ENCODE results near the gene CTAGE6.
"Not testable (repeated sequence)": the region's sequence is repeated elsewhere in the genome, so short reads cannot be mapped to it uniquely, and the experiment has no call there.

Gene CTAGE6

GRCh38 chr7:143726143-143726542, 31.4 kb downstream of the CTAGE6 start:
- not testable (repeated sequence) for H3K4me3 ChIP-seq, H3K27ac ChIP-seq

- H3K4me3 ChIP-seq, H3K27ac ChIP-seq: not testable (repeated sequence)
Observed at GRCh38 chr7:143720335-143720734, 37.2 kb downstream of the CTAGE6 start.

- not testable (repeated sequence) for H3K4me3 ChIP-seq, H3K27ac ChIP-seq
Observed at GRCh38 chr7:143715543-143716193, 41.8 kb downstream of the CTAGE6 start.

GRCh38 chr7:143714581-143715454, 42.7 kb downstream of the CTAGE6 start:
- not testable (repeated sequence) for H3K4me3 ChIP-seq, H3K27ac ChIP-seq

- not testable (repeated sequence) for H3K27ac ChIP-seq, H3K4me3 ChIP-seq
Observed at GRCh38 chr7:143712381-143712780, 45.1 kb downstream of the CTAGE6 start.

- H3K27ac ChIP-seq, H3K4me3 ChIP-seq: not testable (repeated sequence)
Observed at GRCh38 chr7:143711727-143712324, 45.7 kb downstream of the CTAGE6 start.

- not testable (repeated sequence) for H3K27ac ChIP-seq, H3K4me3 ChIP-seq
Observed at GRCh38 chr7:143709895-143710294, 47.6 kb downstream of the CTAGE6 start.
